GM18870 (cell line): ENCODE data around the gene M1AP.

Experiments used
- ATAC-seq: cut with Tn5 transposase; IDR thresholded peaks from one replicate; pipeline ENCODE4 v1.9.1; 2021; ENCODE audit warnings: moderate library complexity; ENCODE audit not compliant: unreplicated experiment

The M1AP gene

GRCh38 chr2:74648009-74648443, at the start of gene M1AP:
TSS of gene M1AP (minus strand) at chr2:74648330. CDS start at chr2:74640275, 8,055 bp downstream.
- ATAC-seq: no peak

- no peak for ATAC-seq
Measured at GRCh38 chr2:74696829-74697228, 48.7 kb upstream of the M1AP start.

- ATAC-seq: no peak
Measured at GRCh38 chr2:74695663-74696062, 47.5 kb upstream of the M1AP start.

- no peak for ATAC-seq
Measured at GRCh38 chr2:74694281-74694680, 46.2 kb upstream of the M1AP start.

- ATAC-seq: no peak
Measured at GRCh38 chr2:74693668-74694067, 45.5 kb upstream of the M1AP start.

GRCh38 chr2:74693213-74693612, 45.1 kb upstream of the M1AP start:
- ATAC-seq: no peak

GRCh38 chr2:74691929-74692328, 43.8 kb upstream of the M1AP start:
- ATAC-seq: no peak

- peak; percentile 70 for ATAC-seq
Measured at GRCh38 chr2:74690571-74690970, 42.4 kb upstream of the M1AP start.

- ATAC-seq: no peak
Measured at GRCh38 chr2:74689671-74690070, 41.5 kb upstream of the M1AP start.

- ATAC-seq: no peak
Measured at GRCh38 chr2:74688881-74689280, 40.8 kb upstream of the M1AP start.

GRCh38 chr2:74685408-74685807, 37.3 kb upstream of the M1AP start:
- no peak for ATAC-seq

GRCh38 chr2:74682501-74682900, 34.4 kb upstream of the M1AP start:
- ATAC-seq: no peak

GRCh38 chr2:74679615-74680014, 31.5 kb upstream of the M1AP start:
- ATAC-seq: no peak

GRCh38 chr2:74676331-74676730, 28.2 kb upstream of the M1AP start:
- ATAC-seq: no peak

GRCh38 chr2:74675090-74675489, 27.0 kb upstream of the M1AP start:
- no peak for ATAC-seq

GRCh38 chr2:74673826-74674528, 25.8 kb upstream of the M1AP start:
- ATAC-seq: no peak

GRCh38 chr2:74671479-74671878, 23.3 kb upstream of the M1AP start:
- ATAC-seq: no peak

GRCh38 chr2:74670263-74670662, 22.1 kb upstream of the M1AP start:
- no peak for ATAC-seq

- ATAC-seq: no peak
Measured at GRCh38 chr2:74668087-74668486, 20.0 kb upstream of the M1AP start.

GRCh38 chr2:74659462-74659861, 11.3 kb upstream of the M1AP start:
- no peak for ATAC-seq

GRCh38 chr2:74658516-74658915, 10.4 kb upstream of the M1AP start:
- no peak for ATAC-seq

GRCh38 chr2:74655579-74655978, 7.4 kb upstream of the M1AP start:
- no peak for ATAC-seq
